H1 (cell line): Measurements from ENCODE around the gene ITPKA. TPM values are rescaled to one million over a fixed set of nuclear protein-coding genes. Genes with fewer than 3 reads are reported as not detected.

Experiments used
- CHD1 ChIP-seq: IDR thresholded peaks from 2 replicates; pipeline ENCODE4 v1.6.1; 2012; ENCODE audit warnings: low read depth, low read length, improper control_type of control experiment
- SRF ChIP-seq: IDR thresholded peaks from 2 replicates; pipeline ENCODE4 v1.6.1; 2011; ENCODE audit warnings: mild to moderate bottlenecking, low read depth, low read length, moderate library complexity
- SUZ12 ChIP-seq: fragments of 200-600 bp; sonication (generic); IDR thresholded peaks from 2 replicates; pipeline ENCODE4 v1.6.1; 2012; ENCODE audit warnings: mild to moderate bottlenecking, inconsistent platforms, low read length, moderate library complexity, mixed read lengths
- polyA plus RNA-seq, 7 experiments: library from polyadenylated mRNA; depleted of rRNA in 3 of 7; stranded (reverse) in 5 of 7; unstranded in 2 of 7; fragments of >200 nt in 5 of 7; fragments of 200-250 nt in 2 of 7; gene quantifications; 1 replicate in 5 of 7; 2 replicates in 1 of 7; 4 replicates in 1 of 7; pipeline versions ENCODE4 v1.2.1 to v1.2.3, GENCODE V29; 2011 to 2013; ENCODE audit warnings: missing spikeins in 2 of 7, mixed read lengths in 2 of 7
- total RNA-seq: library from RNA; stranded (reverse); fragmentation: NEBNext Ultra II Directional; extraction: Animal tissue kit (Norgen Biotek cat#: 25700); gene quantifications from 2 replicates; pipeline ENCODE4 v1.2.1, GENCODE V29; 2021

The ITPKA gene
- total and polyA plus RNA-seq, 2 of the 8 experiments (the other 6 are each of a cell fraction or from before 2014, with no cell fraction given), result 0.39 to 0.99 TPM

DNA sequence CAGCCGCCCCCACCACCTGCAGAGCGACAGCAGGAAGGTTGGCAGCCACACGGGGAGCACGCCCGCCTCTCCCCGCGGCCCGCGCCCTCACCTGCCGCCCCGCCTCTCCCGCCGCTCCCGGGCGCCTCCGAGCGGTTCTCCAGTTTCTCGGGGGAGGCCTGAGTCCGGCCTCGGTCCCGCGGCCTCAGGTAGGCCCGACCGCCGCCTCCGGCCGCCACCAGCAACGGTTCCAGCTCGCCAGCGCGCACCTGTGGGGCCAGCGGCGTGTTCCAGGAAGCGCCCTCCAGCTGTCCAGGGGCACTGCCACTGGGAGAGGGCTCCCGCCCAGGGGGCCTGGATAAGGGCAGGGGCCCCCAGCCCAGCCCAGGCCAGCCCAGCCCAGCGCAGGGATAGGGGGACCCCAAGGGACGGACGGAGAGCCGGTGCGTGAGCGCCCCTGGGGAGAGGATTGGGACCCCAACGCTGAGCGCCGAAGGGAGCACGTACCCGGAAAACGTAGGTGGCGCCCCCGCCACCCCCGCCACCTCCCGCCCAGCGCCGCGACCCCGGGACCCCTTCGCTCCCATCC is 17.7 kb downstream of the ITPKA start (continued):
- TF ChIP-seq SUZ12 (peak; percentile 82), SRF (no peak), CHD1 (no peak)
